Osteoblast (primary cell): Measurements from ENCODE around the gene REEP5. TPM values are rescaled to one million over a fixed set of nuclear protein-coding genes. Genes with fewer than 3 reads are reported as not detected.

Experiments used
- DNase-seq: peaks from one replicate; pipeline ENCODE4 v3.0.0; 2011; ENCODE audit warnings: low spot score, mixed read lengths; ENCODE audit not compliant: insufficient read length; ENCODE audit errors: missing footprints
- H2AFZ ChIP-seq: 2 replicates; pipeline ENCODE4 v1.6.0; 2011; ENCODE audit warnings: mild to moderate bottlenecking, low read length
- H3K27ac ChIP-seq: 2 replicates; pipeline ENCODE4 v1.5.1; 2011; ENCODE audit warnings: mild to moderate bottlenecking, low read depth, low read length, moderate library complexity
- H3K27me3 ChIP-seq: 2 replicates; pipeline ENCODE4 v1.6.0; 2012; ENCODE audit warnings: mild to moderate bottlenecking, control low read depth, inconsistent platforms, low read length, moderate library complexity; ENCODE audit not compliant: insufficient read depth
- H3K36me3 ChIP-seq: 2 replicates; pipeline ENCODE4 v1.5.1; 2011; ENCODE audit warnings: mild to moderate bottlenecking, low read length, control low read depth, moderate library complexity; ENCODE audit not compliant: insufficient read depth
- H3K4me1 ChIP-seq: 2 replicates; pipeline ENCODE4 v1.5.1; 2011; ENCODE audit warnings: mild to moderate bottlenecking, low read length, control low read depth, moderate library complexity; ENCODE audit not compliant: insufficient read depth
- H3K4me2 ChIP-seq: 2 replicates; pipeline ENCODE4 v1.6.0; 2011; ENCODE audit warnings: mild to moderate bottlenecking, low read length; ENCODE audit not compliant: insufficient read depth
- H3K4me3 ChIP-seq: fragments of 200-600 bp; sonication (generic); 3 replicates; pipeline ENCODE4 v1.5.1; 2012; ENCODE audit warnings: mild to moderate bottlenecking, low read length, inconsistent platforms; ENCODE audit not compliant: insufficient read depth
- H3K79me2 ChIP-seq: 2 replicates; pipeline ENCODE4 v1.6.0; 2012; ENCODE audit warnings: mild to moderate bottlenecking, low read length, control low read depth, inconsistent platforms; ENCODE audit not compliant: insufficient read depth
- H3K9me3 ChIP-seq: 2 replicates; pipeline ENCODE4 v1.5.1; 2011; ENCODE audit warnings: low read depth, low read length, control low read depth
- H4K20me1 ChIP-seq: 2 replicates; pipeline ENCODE4 v1.6.0; 2012; ENCODE audit warnings: mild to moderate bottlenecking, low read length, control low read depth; ENCODE audit not compliant: insufficient read depth
- total RNA-seq: library from RNA; depleted of rRNA; stranded (reverse); fragments of >200 nt; gene quantifications from 2 replicates; pipeline ENCODE4 v1.2.3, GENCODE V29; 2012
- TF ChIP-seq, protein P1 (sequence below): IDR thresholded peaks from 2 replicates; pipeline ENCODE4 v1.5.1; 2011; ENCODE audit warnings: mild to moderate bottlenecking, low read depth, low read length, moderate library complexity; ENCODE audit errors: extremely low read depth

Gene REEP5
- total RNA-seq, result 37.3 and 38.0 TPM in 2 replicates

DNA sequence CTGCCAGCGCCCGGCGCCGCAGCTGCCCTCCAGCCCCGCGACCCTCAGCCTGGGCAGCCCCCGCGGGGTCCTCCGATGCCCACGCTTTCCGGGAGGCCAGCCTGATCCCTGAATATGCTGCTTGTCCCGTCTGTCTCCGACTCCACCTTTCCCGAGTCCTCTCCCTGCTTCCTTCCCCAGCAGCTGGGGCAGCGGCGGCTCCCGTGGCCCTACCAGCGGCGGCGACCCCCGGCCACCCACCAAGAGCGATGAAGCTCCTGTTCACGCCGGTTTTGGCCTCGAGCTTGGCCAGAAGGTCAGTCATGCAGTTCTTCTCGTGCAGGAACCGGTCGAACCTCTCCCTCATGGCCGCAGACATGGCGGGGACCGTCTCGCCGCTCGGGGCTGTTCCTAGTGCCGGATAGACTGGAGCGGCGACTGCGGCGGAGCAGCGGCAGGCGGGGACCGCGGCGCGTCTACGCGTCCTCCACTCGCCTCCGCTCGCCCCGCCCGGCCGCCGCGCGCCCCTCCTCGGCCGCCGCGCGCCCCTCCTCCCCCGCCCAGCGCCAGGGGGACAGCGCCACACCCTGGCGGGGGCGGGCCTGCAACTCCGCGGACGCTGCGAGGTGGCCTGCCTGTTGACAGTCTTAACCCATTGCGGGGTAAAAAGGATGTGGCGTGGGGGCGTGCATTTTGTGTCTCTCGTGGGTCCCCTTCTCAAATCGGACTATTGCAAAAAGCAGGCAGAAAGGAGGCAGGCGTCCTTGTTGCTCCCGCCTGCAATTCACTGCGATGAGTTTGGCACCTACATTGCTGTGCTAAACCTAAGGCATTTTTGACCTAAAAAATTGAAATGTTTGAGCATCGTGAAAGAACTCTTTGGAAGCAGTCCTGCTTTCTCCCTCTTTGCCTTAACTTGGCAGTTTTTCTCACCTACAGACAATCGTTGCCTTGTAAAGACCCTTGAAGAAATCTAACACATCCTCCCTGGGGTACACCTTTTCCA is at the start of gene REEP5:
Gene REEP5 (minus strand): TSS at position 395 of the 985 bp plus-strand sequence. CDS start 37 bp downstream, at position 358.
- Histone ChIP-seq H4K20me1 (peaks cover 2% of the 10 kb centered on the region), H3K36me3 (peaks cover 22% of the 10 kb centered on the region), H3K27ac (peak within 1 kb of the TSS; percentile 77), H3K4me2 (peak within 1 kb of the TSS; percentile 97), H2AFZ (peak within 1 kb of the TSS; percentile 92), H3K4me3 (peak within 1 kb of the TSS; percentile 95), H3K4me1 (peaks cover 10% of the 10 kb centered on the region), H3K9me3 (no peaks in the 10 kb centered on the region), H3K79me2 (peaks cover 40% of the 10 kb centered on the region), H3K27me3 (no peaks in the 10 kb centered on the region)
- peak; percentile 97 for DNase-seq
- TF ChIP-seq, protein P1, sequence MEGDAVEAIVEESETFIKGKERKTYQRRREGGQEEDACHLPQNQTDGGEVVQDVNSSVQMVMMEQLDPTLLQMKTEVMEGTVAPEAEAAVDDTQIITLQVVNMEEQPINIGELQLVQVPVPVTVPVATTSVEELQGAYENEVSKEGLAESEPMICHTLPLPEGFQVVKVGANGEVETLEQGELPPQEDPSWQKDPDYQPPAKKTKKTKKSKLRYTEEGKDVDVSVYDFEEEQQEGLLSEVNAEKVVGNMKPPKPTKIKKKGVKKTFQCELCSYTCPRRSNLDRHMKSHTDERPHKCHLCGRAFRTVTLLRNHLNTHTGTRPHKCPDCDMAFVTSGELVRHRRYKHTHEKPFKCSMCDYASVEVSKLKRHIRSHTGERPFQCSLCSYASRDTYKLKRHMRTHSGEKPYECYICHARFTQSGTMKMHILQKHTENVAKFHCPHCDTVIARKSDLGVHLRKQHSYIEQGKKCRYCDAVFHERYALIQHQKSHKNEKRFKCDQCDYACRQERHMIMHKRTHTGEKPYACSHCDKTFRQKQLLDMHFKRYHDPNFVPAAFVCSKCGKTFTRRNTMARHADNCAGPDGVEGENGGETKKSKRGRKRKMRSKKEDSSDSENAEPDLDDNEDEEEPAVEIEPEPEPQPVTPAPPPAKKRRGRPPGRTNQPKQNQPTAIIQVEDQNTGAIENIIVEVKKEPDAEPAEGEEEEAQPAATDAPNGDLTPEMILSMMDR, result peak; percentile 40

DNA sequence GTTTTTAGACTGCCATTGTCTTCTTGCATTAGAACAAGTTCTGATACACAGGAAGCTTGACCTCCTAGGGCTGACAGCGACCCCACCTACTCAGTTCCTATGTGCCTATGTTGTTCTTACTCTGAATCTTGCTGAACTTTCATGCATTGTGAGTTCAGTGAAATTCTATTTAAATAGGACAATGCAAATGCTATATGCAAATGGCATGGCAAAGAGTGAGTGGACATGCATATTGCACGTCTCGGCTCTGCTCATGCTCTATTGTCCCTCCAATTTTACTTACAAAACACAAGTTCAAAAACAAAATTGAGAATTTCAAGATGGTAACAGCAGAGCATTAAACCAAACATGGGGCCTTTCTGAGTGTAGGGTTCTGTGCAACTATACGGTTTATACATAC is 49.2 kb upstream of the REEP5 start:
- Histone ChIP-seq H3K27me3 (no peaks in the 10 kb centered on the region), H4K20me1 (no peaks in the 10 kb centered on the region), H3K4me3 (no peak overlapping the region), H3K27ac (no peak overlapping the region), H3K79me2 (no peaks in the 10 kb centered on the region), H3K36me3 (no peaks in the 10 kb centered on the region), H3K4me1 (peaks cover 7% of the 10 kb centered on the region), H3K4me2 (no peak overlapping the region), H2AFZ (no peak overlapping the region), H3K9me3 (no peaks in the 10 kb centered on the region)
- TF ChIP-seq, protein P1, result no peak
- DNase-seq, result no peak

DNA sequence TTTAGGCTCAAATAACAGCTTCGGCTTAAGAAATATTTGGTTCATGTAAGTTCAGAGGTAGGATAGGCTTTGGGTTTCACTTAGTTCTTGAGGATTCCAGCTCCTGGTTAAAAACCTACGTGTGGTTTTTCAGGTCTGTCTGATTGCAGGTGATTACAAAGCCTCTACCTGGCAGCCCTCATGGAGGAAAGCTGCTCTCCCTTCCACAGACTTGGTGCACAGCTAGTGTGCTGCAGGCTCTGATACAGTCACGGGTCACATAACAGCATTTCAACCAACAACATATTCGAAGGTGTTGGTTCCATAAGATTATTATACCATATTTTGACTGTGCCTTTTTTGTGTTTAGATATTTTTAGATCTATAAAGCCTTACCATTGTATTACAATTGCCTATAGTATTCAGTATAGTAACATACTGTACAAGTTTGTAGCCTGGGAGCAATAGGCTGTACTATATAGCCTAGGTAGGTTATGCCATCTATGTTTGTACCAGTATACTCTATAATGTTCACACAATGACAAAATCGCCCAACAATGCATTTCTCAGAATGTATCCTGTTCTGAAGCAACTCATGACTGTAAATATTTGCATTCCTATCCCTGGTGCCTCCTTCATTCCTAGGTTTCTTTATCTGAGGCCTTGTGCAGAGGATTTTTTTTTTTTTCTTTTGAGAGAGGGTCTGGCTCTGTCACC is 46.5 kb upstream of the REEP5 start:
- TF ChIP-seq, protein P1, result no peak
- H3K9me3 ChIP-seq, result no peaks in the 10 kb centered on the region
- no peak for DNase-seq
- H4K20me1 ChIP-seq, result no peaks in the 10 kb centered on the region
- no peak overlapping the region for H3K4me2 ChIP-seq
- no peaks in the 10 kb centered on the region for H3K27me3 ChIP-seq
- no peaks in the 10 kb centered on the region for H3K36me3 ChIP-seq
- H3K79me2 ChIP-seq, result no peaks in the 10 kb centered on the region
- no peak overlapping the region for H3K27ac ChIP-seq
- H2AFZ ChIP-seq, result no peak overlapping the region
- H3K4me1 ChIP-seq, result peaks cover 6% of the 10 kb centered on the region
- H3K4me3 ChIP-seq, result no peak overlapping the region
